GM20000 (cell line): Measurements from ENCODE around the gene FARSA.

Source experiments
- DNase-seq: peaks from one replicate; pipeline ENCODE4 v3.0.0; 2012; ENCODE audit warnings: low spot score
- CTCF ChIP-seq: IDR thresholded peaks from 2 replicates; pipeline ENCODE4 v1.5.1; 2012; ENCODE audit warnings: mild to moderate bottlenecking, control low read depth; ENCODE audit errors: extremely low read depth, missing control alignments

The FARSA gene

GRCh38 chr19:12973236-12973635, 39.7 kb upstream of the FARSA start:
- no peak for TF ChIP-seq CTCF

GRCh38 chr19:12970070-12970820, 36.7 kb upstream of the FARSA start:
- TF ChIP-seq CTCF, result no peak
- DNase-seq, result no peak

More at GRCh38 chr19:12973236-12973635, 39.7 kb upstream of the FARSA start:
- DNase-seq, result no peak

GRCh38 chr19:12969292-12969988, 35.9 kb upstream of the FARSA start, which contains the start of gene DAND5:
Gene DAND5, plus strand, starts transcription at chr19:12969576. Its CDS starts 85 bp downstream, at chr19:12969661.
- TF ChIP-seq CTCF, result no peak

GRCh38 chr19:12967907-12968306, 34.4 kb upstream of the FARSA start:
- TF ChIP-seq CTCF, result no peak
- no peak for DNase-seq

More at GRCh38 chr19:12969292-12969988, 35.9 kb upstream of the FARSA start, which contains the start of gene DAND5:
- DNase-seq, result no peak

GRCh38 chr19:12965812-12966135, 32.3 kb upstream of the FARSA start:
- DNase-seq, result no peak
- no peak for TF ChIP-seq CTCF

- peak; percentile 89 for DNase-seq
- TF ChIP-seq CTCF, result peak; percentile 99
These were observed 31.7 kb upstream of the FARSA start for GRCh38 chr19:12965017-12965811.
